HepG2 (cell line): ENCODE data around the gene LLGL2. TPM values are rescaled to one million over a fixed set of nuclear protein-coding genes. Genes with fewer than 3 reads are reported as not detected.

Source experiments
- GATA4 ChIP-seq: sonication (generic); IDR thresholded peaks from 2 replicates; pipeline ENCODE4 v1.6.1; 2016; ENCODE audit warnings: antibody characterized with exemption, low read depth, borderline replicate concordance
- HES4 ChIP-seq: sonication (generic); formaldehyde crosslinking; IDR thresholded peaks from 2 replicates; pipeline ENCODE4 v1.9.0; 2021; ENCODE audit warnings: mild to moderate bottlenecking, missing genetic modification reagents, borderline replicate concordance
- SAFB2 ChIP-seq: sonication (generic); formaldehyde crosslinking; IDR thresholded peaks from 2 replicates; pipeline ENCODE4 v1.5.1; 2020; ENCODE audit warnings: missing genetic modification reagents, low read depth, mild to moderate bottlenecking, borderline replicate concordance
- ZNF674 ChIP-seq: sonication (generic); formaldehyde crosslinking; IDR thresholded peaks from 2 replicates; pipeline ENCODE4 v1.5.0; 2020; ENCODE audit warnings: low read depth, mild to moderate bottlenecking, missing genetic modification reagents
- ZNF737 ChIP-seq: sonication (generic); formaldehyde crosslinking; IDR thresholded peaks from 2 replicates; pipeline ENCODE4 v1.5.0; 2020; ENCODE audit warnings: missing genetic modification reagents, mild to moderate bottlenecking, borderline replicate concordance
- ZNF816 ChIP-seq: sonication (generic); formaldehyde crosslinking; IDR thresholded peaks from 2 replicates; pipeline ENCODE4 v1.8.0; 2022; ENCODE audit warnings: missing genetic modification reagents, mild to moderate bottlenecking, borderline replicate concordance
- polyA plus RNA-seq, 8 experiments: library from polyadenylated mRNA; depleted of rRNA in 3 of 8; stranded (reverse) in 7 of 8; unstranded in 1 of 8; fragments of >200 nt; fragmentation: Illumina TruSeq in 4 of 8; extraction: Trizol in 4 of 8; gene quantifications; 2 replicates each; pipeline versions ENCODE4 v1.2.1 to v1.2.3, GENCODE V29; 2011 to 2016; ENCODE audit warnings: low read depth in 4 of 8, missing spikeins in 1 of 8, mixed read lengths in 1 of 8; ENCODE audit not compliant: insufficient read depth in 1 of 8
- total RNA-seq, 5 experiments: library from RNA; depleted of rRNA; stranded (reverse); fragments of >200 nt; fragmentation: Illumina TruSeq; extraction: Trizol; gene quantifications; 2 replicates each; pipeline ENCODE4 v1.2.3, GENCODE V29; 2016; ENCODE audit warnings: low read depth in 1 of 5
- TF ChIP-seq, protein P1 (sequence below): sonication (generic); formaldehyde crosslinking; IDR thresholded peaks from 2 replicates; pipeline ENCODE4 v1.4.0; 2020; ENCODE audit warnings: mild to moderate bottlenecking, missing genetic modification reagents
- TF ChIP-seq, protein P2 (sequence below): sonication (generic); formaldehyde crosslinking; IDR thresholded peaks from 2 replicates; pipeline ENCODE4 v1.5.1; 2020; ENCODE audit warnings: missing genetic modification reagents, mild to moderate bottlenecking, borderline replicate concordance
- TF ChIP-seq, protein P3 (sequence below): sonication (generic); formaldehyde crosslinking; IDR thresholded peaks from 2 replicates; pipeline ENCODE4 v1.5.1; 2020; ENCODE audit warnings: missing genetic modification reagents, mild to moderate bottlenecking, borderline replicate concordance
- TF ChIP-seq, protein P4 (sequence below): sonication (generic); formaldehyde crosslinking; conservative IDR thresholded peaks from 2 replicates; pipeline ENCODE4 v1.4.0; 2020; ENCODE audit warnings: missing genetic modification reagents
- TF ChIP-seq, protein P5 (sequence below): sonication (generic); formaldehyde crosslinking; IDR thresholded peaks from 2 replicates; pipeline ENCODE4 v1.8.1; 2023; ENCODE audit warnings: missing genetic modification reagents, mild to moderate bottlenecking, borderline replicate concordance
- TF ChIP-seq, protein P6 (sequence below): IDR thresholded peaks from 2 replicates; pipeline ENCODE4 v1.6.1; 2016; ENCODE audit warnings: missing biosample characterization, missing genetic modification reagents, low read depth

Gene LLGL2
- total and polyA plus RNA-seq, 2 of the 13 experiments (the other 11 are each of a cell fraction or from before 2014, with no cell fraction given) = 83.0 to 86.7 TPM

DNA sequence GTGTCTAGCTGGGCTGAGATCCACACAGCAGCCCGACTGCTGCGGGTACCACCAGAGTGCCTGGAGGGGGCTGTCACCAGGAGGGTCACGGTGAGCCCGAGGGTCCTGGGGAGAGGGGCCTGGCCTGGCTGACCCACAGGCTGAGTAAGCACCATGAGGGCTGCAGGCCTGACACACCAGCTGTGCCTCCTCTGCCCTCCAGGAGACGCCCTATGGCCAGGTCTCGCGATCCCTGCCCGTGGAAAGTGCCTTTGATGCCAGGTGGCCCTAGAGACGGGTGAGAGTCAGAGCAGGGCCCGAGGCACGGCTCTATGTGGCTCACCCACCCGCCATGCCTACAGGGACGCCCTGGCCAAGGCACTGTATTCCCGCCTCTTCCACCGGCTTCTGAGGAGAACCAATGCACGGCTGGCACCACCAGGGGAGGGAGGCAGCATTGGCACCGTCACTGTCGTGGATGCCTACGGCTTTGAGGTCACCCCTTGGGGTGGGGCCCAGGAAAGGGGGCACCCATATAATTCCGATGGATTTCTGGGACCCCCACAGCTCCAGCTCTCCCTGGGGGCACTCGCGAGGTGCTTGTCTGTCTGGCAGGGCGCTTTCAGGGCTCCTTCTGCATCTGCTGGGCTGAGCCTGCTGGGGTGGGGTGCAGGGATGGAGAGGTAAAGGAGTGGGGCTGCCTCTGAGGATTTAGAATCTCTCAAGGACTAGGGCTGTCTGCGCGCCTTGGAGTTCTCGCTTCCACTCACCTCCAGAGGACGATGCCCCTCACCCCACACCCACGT lies 69.2 kb downstream of the LLGL2 start (continued):
- TF ChIP-seq, protein P1, sequence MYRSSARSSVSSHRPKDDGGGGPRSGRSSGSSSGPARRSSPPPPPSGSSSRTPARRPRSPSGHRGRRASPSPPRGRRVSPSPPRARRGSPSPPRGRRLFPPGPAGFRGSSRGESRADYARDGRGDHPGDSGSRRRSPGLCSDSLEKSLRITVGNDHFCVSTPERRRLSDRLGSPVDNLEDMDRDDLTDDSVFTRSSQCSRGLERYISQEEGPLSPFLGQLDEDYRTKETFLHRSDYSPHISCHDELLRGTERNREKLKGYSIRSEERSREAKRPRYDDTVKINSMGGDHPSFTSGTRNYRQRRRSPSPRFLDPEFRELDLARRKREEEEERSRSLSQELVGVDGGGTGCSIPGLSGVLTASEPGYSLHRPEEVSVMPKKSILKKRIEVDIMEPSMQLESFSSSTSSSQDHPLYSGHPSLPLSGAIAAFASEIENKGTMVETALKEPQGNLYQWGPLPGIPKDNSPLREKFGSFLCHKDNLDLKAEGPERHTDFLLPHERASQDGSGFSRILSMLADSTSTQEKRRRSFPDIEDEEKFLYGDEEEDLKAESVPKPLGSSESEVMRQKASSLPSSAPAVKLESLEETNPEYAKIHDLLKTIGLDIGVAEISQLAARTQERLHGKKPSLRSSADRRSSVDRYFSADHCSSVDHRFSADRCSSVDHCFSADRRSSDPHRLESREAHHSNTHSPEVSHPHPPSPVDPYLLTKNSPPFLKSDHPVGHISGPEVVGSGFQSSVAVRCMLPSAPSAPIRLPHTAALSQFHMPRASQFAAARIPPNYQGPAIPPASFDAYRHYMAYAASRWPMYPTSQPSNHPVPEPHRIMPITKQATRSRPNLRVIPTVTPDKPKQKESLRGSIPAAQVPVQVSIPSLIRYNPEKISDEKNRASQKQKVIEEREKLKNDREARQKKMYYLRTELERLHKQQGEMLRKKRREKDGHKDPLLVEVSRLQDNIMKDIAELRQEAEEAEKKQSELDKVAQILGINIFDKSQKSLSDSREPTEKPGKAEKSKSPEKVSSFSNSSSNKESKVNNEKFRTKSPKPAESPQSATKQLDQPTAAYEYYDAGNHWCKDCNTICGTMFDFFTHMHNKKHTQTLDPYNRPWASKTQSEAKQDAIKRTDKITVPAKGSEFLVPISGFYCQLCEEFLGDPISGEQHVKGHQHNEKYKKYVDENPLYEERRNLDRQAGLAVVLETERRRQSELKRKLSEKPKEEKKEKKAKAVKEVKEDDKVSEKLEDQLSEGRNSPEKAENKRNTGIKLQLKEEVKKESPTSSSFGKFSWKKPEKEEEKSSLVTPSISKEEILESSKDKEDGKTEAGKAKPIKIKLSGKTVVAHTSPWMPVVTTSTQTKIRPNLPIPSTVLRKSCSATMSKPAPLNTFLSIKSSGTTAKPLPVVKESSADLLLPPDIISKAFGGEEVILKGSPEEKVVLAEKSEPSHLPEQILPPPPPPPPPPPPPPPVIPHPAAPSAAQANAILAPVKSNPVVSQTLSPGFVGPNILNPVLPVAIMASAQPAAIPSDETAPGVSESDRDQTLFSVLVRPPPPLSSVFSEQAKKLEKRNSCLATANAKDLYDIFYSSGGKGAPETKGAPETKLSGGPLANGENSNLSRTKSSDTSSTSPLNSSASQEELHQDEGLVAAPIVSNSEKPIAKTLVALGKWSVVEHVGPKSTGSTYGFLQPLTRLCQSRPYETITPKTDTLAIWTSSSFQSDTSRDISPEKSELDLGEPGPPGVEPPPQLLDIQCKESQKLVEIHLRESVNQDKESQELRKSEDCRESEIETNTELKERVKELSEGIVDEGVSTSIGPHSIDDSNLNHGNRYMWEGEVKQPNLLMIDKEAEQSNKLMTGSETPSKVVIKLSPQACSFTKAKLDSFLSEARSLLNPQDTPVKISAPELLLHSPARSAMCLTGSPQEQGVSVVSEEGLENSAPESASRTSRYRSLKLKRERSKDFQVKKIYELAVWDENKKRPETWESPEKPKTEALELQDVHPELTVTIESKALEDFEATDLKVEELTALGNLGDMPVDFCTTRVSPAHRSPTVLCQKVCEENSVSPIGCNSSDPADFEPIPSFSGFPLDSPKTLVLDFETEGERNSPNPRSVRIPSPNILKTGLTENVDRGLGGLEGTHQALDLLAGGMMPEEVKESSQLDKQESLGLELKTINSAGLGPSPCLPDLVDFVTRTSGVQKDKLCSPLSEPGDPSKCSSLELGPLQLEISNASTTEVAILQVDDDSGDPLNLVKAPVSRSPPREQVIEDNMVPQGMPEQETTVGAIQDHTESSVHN = no peak
- TF ChIP-seq ZNF674 (CRISPR knock-in tag) (no peak), ZNF737 (CRISPR knock-in tag) (no peak), HES4 (0 out of 2 replicates have a peak, but pooled peaks have one; percentile 28), SAFB2 (CRISPR knock-in tag) (no peak), GATA4 (no peak), ZNF816 (no peak)
- TF ChIP-seq, protein P2, sequence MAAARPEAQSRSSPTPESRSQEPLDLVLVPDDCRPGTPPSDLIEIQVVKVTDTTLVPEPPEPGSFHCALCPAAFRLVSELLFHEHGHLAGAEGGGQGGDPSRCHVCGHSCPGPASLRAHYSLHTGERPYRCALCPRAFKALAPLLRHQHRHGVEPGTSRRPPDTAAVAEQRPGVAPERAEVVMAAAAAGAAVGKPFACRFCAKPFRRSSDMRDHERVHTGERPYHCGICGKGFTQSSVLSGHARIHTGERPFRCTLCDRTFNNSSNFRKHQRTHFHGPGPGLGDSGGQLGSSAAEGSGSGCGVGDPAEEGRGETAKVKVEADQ (CRISPR knock-in tag) = no peak
- TF ChIP-seq, protein P3, sequence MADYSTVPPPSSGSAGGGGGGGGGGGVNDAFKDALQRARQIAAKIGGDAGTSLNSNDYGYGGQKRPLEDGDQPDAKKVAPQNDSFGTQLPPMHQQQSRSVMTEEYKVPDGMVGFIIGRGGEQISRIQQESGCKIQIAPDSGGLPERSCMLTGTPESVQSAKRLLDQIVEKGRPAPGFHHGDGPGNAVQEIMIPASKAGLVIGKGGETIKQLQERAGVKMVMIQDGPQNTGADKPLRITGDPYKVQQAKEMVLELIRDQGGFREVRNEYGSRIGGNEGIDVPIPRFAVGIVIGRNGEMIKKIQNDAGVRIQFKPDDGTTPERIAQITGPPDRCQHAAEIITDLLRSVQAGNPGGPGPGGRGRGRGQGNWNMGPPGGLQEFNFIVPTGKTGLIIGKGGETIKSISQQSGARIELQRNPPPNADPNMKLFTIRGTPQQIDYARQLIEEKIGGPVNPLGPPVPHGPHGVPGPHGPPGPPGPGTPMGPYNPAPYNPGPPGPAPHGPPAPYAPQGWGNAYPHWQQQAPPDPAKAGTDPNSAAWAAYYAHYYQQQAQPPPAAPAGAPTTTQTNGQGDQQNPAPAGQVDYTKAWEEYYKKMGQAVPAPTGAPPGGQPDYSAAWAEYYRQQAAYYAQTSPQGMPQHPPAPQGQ (CRISPR knock-in tag) = no peak
- TF ChIP-seq, protein P4, sequence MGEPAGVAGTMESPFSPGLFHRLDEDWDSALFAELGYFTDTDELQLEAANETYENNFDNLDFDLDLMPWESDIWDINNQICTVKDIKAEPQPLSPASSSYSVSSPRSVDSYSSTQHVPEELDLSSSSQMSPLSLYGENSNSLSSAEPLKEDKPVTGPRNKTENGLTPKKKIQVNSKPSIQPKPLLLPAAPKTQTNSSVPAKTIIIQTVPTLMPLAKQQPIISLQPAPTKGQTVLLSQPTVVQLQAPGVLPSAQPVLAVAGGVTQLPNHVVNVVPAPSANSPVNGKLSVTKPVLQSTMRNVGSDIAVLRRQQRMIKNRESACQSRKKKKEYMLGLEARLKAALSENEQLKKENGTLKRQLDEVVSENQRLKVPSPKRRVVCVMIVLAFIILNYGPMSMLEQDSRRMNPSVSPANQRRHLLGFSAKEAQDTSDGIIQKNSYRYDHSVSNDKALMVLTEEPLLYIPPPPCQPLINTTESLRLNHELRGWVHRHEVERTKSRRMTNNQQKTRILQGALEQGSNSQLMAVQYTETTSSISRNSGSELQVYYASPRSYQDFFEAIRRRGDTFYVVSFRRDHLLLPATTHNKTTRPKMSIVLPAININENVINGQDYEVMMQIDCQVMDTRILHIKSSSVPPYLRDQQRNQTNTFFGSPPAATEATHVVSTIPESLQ (CRISPR knock-in tag) = no peak
- TF ChIP-seq, protein P5, sequence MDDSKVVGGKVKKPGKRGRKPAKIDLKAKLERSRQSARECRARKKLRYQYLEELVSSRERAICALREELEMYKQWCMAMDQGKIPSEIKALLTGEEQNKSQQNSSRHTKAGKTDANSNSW (CRISPR knock-in tag) = no peak
- TF ChIP-seq, protein P6, sequence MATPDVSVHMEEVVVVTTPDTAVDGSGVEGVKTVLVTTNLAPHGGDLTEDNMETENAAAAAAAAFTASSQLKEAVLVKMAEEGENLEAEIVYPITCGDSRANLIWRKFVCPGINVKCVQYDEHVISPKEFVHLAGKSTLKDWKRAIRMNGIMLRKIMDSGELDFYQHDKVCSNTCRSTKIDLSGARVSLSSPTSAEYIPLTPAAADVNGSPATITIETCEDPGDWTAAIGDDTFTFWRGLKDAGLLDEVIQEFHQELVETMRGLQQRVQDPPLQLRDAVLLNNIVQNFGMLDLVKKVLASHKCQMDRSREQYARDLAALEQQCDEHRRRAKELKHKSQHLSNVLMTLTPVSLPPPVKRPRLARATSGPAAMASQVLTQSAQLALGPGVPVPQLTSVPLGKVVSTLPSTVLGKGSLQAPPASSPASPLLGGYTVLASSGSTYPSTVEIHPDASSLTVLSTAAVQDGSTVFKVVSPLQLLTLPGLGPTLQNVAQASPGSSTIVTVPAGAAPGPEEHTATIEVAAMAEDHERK (CRISPR knock-in tag) = no peak
